OCI-LY1 (cell line): ENCODE data around the gene SMOC2.

ENCODE experiments used
- H2AFZ ChIP-seq: fragments of 200-600 bp; sonication (generic), shearing (Covaris generic); 2 replicates; pipeline ENCODE4 v1.6.0; 2014; ENCODE audit warnings: antibody characterized with exemption, mild to moderate bottlenecking, low read length
- H3F3A ChIP-seq: fragments of 200-600 bp; sonication (generic), shearing (Covaris generic); 2 replicates; pipeline ENCODE4 v1.6.0; 2014; ENCODE audit warnings: mild to moderate bottlenecking, antibody characterized with exemption, low read length, moderate library complexity; ENCODE audit not compliant: insufficient read depth
- H3K27ac ChIP-seq: fragments of 200-600 bp; sonication (generic); 2 replicates; pipeline ENCODE4 v1.5.1; 2014; ENCODE audit warnings: low read length, mixed run types, mild to moderate bottlenecking, low read depth; ENCODE audit not compliant: poor library complexity, severe bottlenecking
- H3K27me3 ChIP-seq: fragments of 200-600 bp; sonication (generic); 2 replicates; pipeline ENCODE4 v1.6.0; 2014; ENCODE audit warnings: antibody characterized with exemption, mild to moderate bottlenecking, low read length, moderate library complexity; ENCODE audit not compliant: insufficient read depth
- H3K36me3 ChIP-seq: fragments of 200-600 bp; sonication (generic); 2 replicates; pipeline ENCODE4 v1.6.1; 2014; ENCODE audit warnings: mild to moderate bottlenecking, antibody characterized with exemption, low read length, moderate library complexity, mixed read lengths; ENCODE audit not compliant: insufficient read depth
- H3K4me1 ChIP-seq: fragments of 200-600 bp; sonication (generic); 2 replicates; pipeline ENCODE4 v1.5.1; 2014; ENCODE audit warnings: mild to moderate bottlenecking, low read length, moderate library complexity; ENCODE audit not compliant: insufficient read depth, severe bottlenecking
- H3K4me2 ChIP-seq: fragments of 200-600 bp; sonication (generic), shearing (Covaris generic); 2 replicates; pipeline ENCODE4 v1.6.1; 2014; ENCODE audit warnings: low read length
- H3K4me3 ChIP-seq: fragments of 200-600 bp; sonication (generic); 2 replicates; pipeline ENCODE4 v1.5.1; 2014; ENCODE audit warnings: low read length, low read depth, mild to moderate bottlenecking, mixed read lengths; ENCODE audit not compliant: poor library complexity, severe bottlenecking
- H3K79me2 ChIP-seq: fragments of 200-600 bp; shearing (Covaris generic); 2 replicates; pipeline ENCODE4 v1.6.1; 2016; ENCODE audit warnings: mixed run types, low read length, mixed read lengths; ENCODE audit not compliant: insufficient read depth
- H3K9ac ChIP-seq: fragments of 200-600 bp; sonication (generic), shearing (Covaris generic); 2 replicates; pipeline ENCODE4 v1.6.1; 2014; ENCODE audit warnings: mild to moderate bottlenecking, low read length, mixed read lengths
- H3K9me2 ChIP-seq: fragments of 200-600 bp; sonication (generic), shearing (Covaris generic); 2 replicates; pipeline ENCODE4 v1.6.1; 2014; ENCODE audit warnings: low read depth, mild to moderate bottlenecking, low read length, mixed read lengths
- H3K9me3 ChIP-seq: fragments of 200-600 bp; shearing (Covaris generic); 2 replicates; pipeline ENCODE4 v1.6.1; 2014; ENCODE audit warnings: low read length, mixed read lengths
- H4K20me1 ChIP-seq: fragments of 200-600 bp; sonication (generic), shearing (Covaris generic); 2 replicates; pipeline ENCODE4 v1.6.0; 2016; ENCODE audit warnings: mild to moderate bottlenecking, low read length; ENCODE audit not compliant: insufficient read depth
- CTCF ChIP-seq: fragments of 200-600 bp; sonication (generic), shearing (Covaris generic); IDR thresholded peaks from 2 replicates; pipeline ENCODE4 v1.5.1; 2017; ENCODE audit warnings: mild to moderate bottlenecking, antibody characterized with exemption, low read length, moderate library complexity, mixed read lengths
- EZH2 ChIP-seq: fragments of 200-600 bp; sonication (generic), shearing (Covaris generic); IDR thresholded peaks from 2 replicates; pipeline ENCODE4 v1.8.0; 2017; ENCODE audit warnings: borderline replicate concordance, mixed run types, mild to moderate bottlenecking, antibody characterized with exemption, low read length, moderate library complexity, mixed read lengths

Gene SMOC2

GRCh38 chr6:168641446-168641845 lies 200.5 kb downstream of the SMOC2 start:
- Histone ChIP-seq H3K4me2 (no peak overlapping the region), H3K9ac (no peak overlapping the region), H3K36me3 (no peaks in the 10 kb centered on the region), H3K79me2 (no peaks in the 10 kb centered on the region), H4K20me1 (no peaks in the 10 kb centered on the region), H3K4me1 (no peaks in the 10 kb centered on the region), H3K27me3 (no peaks in the 10 kb centered on the region), H3K4me3 (no peak overlapping the region), H3F3A (no peaks in the 10 kb centered on the region), H3K9me3 (no peaks in the 10 kb centered on the region), H3K27ac (no peak overlapping the region), H3K9me2 (no peaks in the 10 kb centered on the region), H2AFZ (no peak overlapping the region)
- no peak for TF ChIP-seq CTCF
- TF ChIP-seq EZH2, result no peak

- no peak overlapping the region for H3K9ac ChIP-seq
- no peaks in the 10 kb centered on the region for H4K20me1 ChIP-seq
- no peaks in the 10 kb centered on the region for H3K9me2 ChIP-seq
- TF ChIP-seq EZH2, result no peak
- TF ChIP-seq CTCF, result no peak
- no peaks in the 10 kb centered on the region for H3K9me3 ChIP-seq
- no peaks in the 10 kb centered on the region for H3K4me1 ChIP-seq
- no peak overlapping the region for H2AFZ ChIP-seq
- no peaks in the 10 kb centered on the region for H3K36me3 ChIP-seq
- H3K79me2 ChIP-seq, result no peaks in the 10 kb centered on the region
- H3K4me3 ChIP-seq, result no peak overlapping the region
- no peaks in the 10 kb centered on the region for H3K27me3 ChIP-seq
- H3K4me2 ChIP-seq, result no peak overlapping the region
- H3F3A ChIP-seq, result no peaks in the 10 kb centered on the region
- no peak overlapping the region for H3K27ac ChIP-seq
Measured at GRCh38 chr6:168643401-168643800, 202.4 kb downstream of the SMOC2 start.

GRCh38 chr6:168645326-168645725 lies 204.3 kb downstream of the SMOC2 start:
- Histone ChIP-seq H3K9me2 (no peaks in the 10 kb centered on the region), H3K36me3 (no peaks in the 10 kb centered on the region), H3K4me3 (no peak overlapping the region), H3F3A (no peaks in the 10 kb centered on the region), H4K20me1 (no peaks in the 10 kb centered on the region), H3K9ac (no peak overlapping the region), H3K9me3 (no peaks in the 10 kb centered on the region), H3K27ac (no peak overlapping the region), H3K79me2 (no peaks in the 10 kb centered on the region), H3K4me2 (no peak overlapping the region), H2AFZ (no peak overlapping the region), H3K4me1 (no peaks in the 10 kb centered on the region), H3K27me3 (no peaks in the 10 kb centered on the region)
- TF ChIP-seq EZH2, result no peak
- no peak for TF ChIP-seq CTCF
